Panc1 (cell line): ENCODE results near the gene ERBB2.
A peak's percentile ranks its signal among the peaks of the same experiment; 100 is the strongest.

Experiments
- POLR2AphosphoS5 ChIP-seq: IDR thresholded peaks from 2 replicates; pipeline ENCODE4 v1.6.1; 2012; ENCODE audit warnings: mild to moderate bottlenecking, low read depth, low read length, moderate library complexity
- TCF7L2 ChIP-seq: IDR thresholded peaks from 2 replicates; pipeline ENCODE4 v1.6.1; 2011; ENCODE audit warnings: mild to moderate bottlenecking, low read depth, low read length, inconsistent platforms
- TF ChIP-seq, protein P1 (sequence below): fragments of 450-650 bp; IDR thresholded peaks from 2 replicates; pipeline ENCODE4 v1.5.1; 2017; ENCODE audit warnings: mild to moderate bottlenecking

DNA sequence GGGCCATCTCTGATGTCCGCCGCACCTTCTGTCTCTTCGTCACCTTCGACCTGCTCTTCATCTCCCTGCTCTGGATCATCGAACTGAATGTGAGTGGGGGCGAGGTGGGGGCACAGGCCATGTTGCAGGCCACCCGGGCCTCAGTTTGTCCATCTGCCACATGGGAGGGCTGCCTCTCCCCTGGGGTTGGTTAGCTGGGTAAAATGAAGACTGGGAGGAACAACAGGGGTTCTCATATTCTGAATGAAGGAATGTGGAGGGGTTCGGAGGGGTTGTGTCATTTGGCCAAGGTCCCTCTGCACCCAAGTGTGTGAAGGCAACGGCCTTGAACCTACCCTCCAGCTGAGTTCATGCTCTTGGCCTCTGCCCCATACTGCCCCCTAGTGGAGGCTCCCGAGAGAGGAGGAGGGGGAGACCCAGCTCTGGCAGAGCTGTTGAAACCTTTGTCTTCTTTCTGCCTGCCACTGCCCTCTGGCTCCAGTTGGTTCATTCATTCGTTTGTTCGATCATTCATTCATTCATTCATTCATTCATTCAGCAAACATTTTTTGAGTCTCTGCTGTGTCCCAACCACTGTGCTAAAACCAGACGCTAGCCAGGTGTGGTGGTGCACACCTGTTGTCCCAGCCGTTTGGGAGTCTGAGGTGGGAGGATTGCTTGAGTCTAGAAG, 46.1 kb upstream of the ERBB2 start:
- TF ChIP-seq, protein P1, sequence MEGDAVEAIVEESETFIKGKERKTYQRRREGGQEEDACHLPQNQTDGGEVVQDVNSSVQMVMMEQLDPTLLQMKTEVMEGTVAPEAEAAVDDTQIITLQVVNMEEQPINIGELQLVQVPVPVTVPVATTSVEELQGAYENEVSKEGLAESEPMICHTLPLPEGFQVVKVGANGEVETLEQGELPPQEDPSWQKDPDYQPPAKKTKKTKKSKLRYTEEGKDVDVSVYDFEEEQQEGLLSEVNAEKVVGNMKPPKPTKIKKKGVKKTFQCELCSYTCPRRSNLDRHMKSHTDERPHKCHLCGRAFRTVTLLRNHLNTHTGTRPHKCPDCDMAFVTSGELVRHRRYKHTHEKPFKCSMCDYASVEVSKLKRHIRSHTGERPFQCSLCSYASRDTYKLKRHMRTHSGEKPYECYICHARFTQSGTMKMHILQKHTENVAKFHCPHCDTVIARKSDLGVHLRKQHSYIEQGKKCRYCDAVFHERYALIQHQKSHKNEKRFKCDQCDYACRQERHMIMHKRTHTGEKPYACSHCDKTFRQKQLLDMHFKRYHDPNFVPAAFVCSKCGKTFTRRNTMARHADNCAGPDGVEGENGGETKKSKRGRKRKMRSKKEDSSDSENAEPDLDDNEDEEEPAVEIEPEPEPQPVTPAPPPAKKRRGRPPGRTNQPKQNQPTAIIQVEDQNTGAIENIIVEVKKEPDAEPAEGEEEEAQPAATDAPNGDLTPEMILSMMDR = peak; percentile 86
- TF ChIP-seq POLR2AphosphoS5 (no peak), TCF7L2 (no peak)
